B cell (primary cell): Measurements from ENCODE around the gene PLCE1. TPM values are rescaled to one million over a fixed set of nuclear protein-coding genes. Genes with fewer than 3 reads are reported as not detected.

Source experiments
- ATAC-seq: fragments of 200-7000 bp; cut with Tn5 transposase; one replicate; pipeline ENCODE4 v1.10.0; 2021; ENCODE audit warnings: low read depth, mild to moderate bottlenecking, moderate number of reproducible peaks, moderate library complexity
- CTCF ChIA-PET: fragments of 350-600 bp; sonication (Branson Sonifier 250); formaldehyde crosslinking; loops from one replicate; lab custom pipeline; 2021; ENCODE audit warnings: antibody characterized with exemption, inconsistent platforms; lab: Charles Lee
- POLR2A ChIA-PET: fragments of 350-600 bp; sonication (Branson Sonifier 250); formaldehyde crosslinking; loops from one replicate; lab custom pipeline; 2021; ENCODE audit warnings: antibody characterized with exemption; lab: Charles Lee
- DNase-seq: peaks from one replicate; pipeline ENCODE4 v3.0.0; 2013
- H2AFZ ChIP-seq: 2 replicates; pipeline ENCODE4 v1.6.1; 2012; ENCODE audit warnings: mild to moderate bottlenecking, low read depth, low read length; ENCODE audit not compliant: insufficient read depth, poor library complexity, severe bottlenecking
- H3K27ac ChIP-seq, 2 donors: 1 replicate in 1 of 2; 2 replicates in 1 of 2; pipeline ENCODE4 v1.5.1; 2012 to 2013; ENCODE audit warnings: low read length in 2 of 2, mild to moderate bottlenecking in 2 of 2, moderate library complexity in 1 of 2
- H3K27me3 ChIP-seq, 4 experiments: fragments of 200-600 bp in 1 of 4; sonication (generic) in 1 of 4; replicated peaks in 1 of 4; 1 replicate in 2 of 4; 2 replicates in 2 of 4; pipeline versions ENCODE4 v1.6.1 to v1.7.0; 2013 to 2016; ENCODE audit warnings: low read length in 3 of 4, mild to moderate bottlenecking in 2 of 4, mixed read lengths in 1 of 4, moderate library complexity in 1 of 4; ENCODE audit not compliant: insufficient read depth in 4 of 4, control insufficient read depth in 3 of 4; ENCODE audit errors: control extremely low read depth in 1 of 4
- H3K36me3 ChIP-seq, 2 experiments: replicated peaks in 1 of 2; 1 replicate in 1 of 2; 2 replicates in 1 of 2; pipeline versions ENCODE4 v1.6.1 to v1.7.1; 2013; ENCODE audit warnings: low read length in 1 of 2; ENCODE audit not compliant: insufficient read depth in 2 of 2, control insufficient read depth in 1 of 2; ENCODE audit errors: control extremely low read depth in 1 of 2, extremely low read depth in 1 of 2
- H3K4me1 ChIP-seq, 2 donors: fragments of 200-600 bp in 1 of 2; sonication (generic) in 1 of 2; 1 replicate in 1 of 2; 2 replicates in 1 of 2; pipeline versions ENCODE4 v1.5.1 to v1.6.1; 2013 to 2017; ENCODE audit warnings: low read length in 2 of 2; ENCODE audit not compliant: control insufficient read depth in 2 of 2, insufficient read depth in 2 of 2
- H3K4me2 ChIP-seq: replicated peaks from 2 replicates; pipeline ENCODE3; 2012; ENCODE audit warnings: mild to moderate bottlenecking, low read depth, low read length; ENCODE audit not compliant: poor library complexity, severe bottlenecking
- H3K4me3 ChIP-seq, 5 experiments: fragments of 200-600 bp in 1 of 5; sonication (generic) in 1 of 5; 1 replicate in 3 of 5; 2 replicates in 2 of 5; pipeline versions ENCODE4 v1.5.1 to v1.7.0; 2011 to 2016; ENCODE audit warnings: low read length in 4 of 5, mild to moderate bottlenecking in 4 of 5, low read depth in 2 of 5, control low read depth in 1 of 5, moderate library complexity in 1 of 5; ENCODE audit not compliant: insufficient read depth in 1 of 5; ENCODE audit errors: control extremely low read depth in 1 of 5, extremely low read depth in 1 of 5
- H3K79me2 ChIP-seq: fragments of 200-600 bp; sonication (generic); one replicate; pipeline ENCODE4 v1.6.0; 2016; ENCODE audit warnings: low read length; ENCODE audit not compliant: control insufficient read depth, insufficient read depth
- H3K9ac ChIP-seq: fragments of 200-600 bp; sonication (generic); 2 replicates; pipeline ENCODE4 v1.6.1; 2017; ENCODE audit warnings: mild to moderate bottlenecking, low read length, moderate library complexity
- H3K9me3 ChIP-seq, 3 donors: one replicate each; pipeline versions ENCODE4 v1.6.1 to v1.7.1; 2013; ENCODE audit warnings: low read length in 2 of 3; ENCODE audit not compliant: control insufficient read depth in 2 of 3, insufficient read depth in 1 of 3; ENCODE audit errors: control extremely low read depth in 1 of 3
- H4K20me1 ChIP-seq: 2 replicates; pipeline ENCODE4 v1.6.0; 2012; ENCODE audit warnings: mild to moderate bottlenecking, low read length; ENCODE audit not compliant: insufficient read depth, control insufficient read depth, poor library complexity, severe bottlenecking
- H3K27ac Mint-ChIP-seq: one replicate; pipeline ENCODE4 v1.8.0; 2021; ENCODE audit warnings: mixed read lengths
- H3K27me3 Mint-ChIP-seq: one replicate; pipeline ENCODE4 v1.8.0; 2021; ENCODE audit warnings: mixed read lengths
- H3K4me1 Mint-ChIP-seq: one replicate; pipeline ENCODE4 v1.8.0; 2021; ENCODE audit warnings: mixed read lengths
- H3K4me3 Mint-ChIP-seq: one replicate; pipeline ENCODE4 v1.8.0; 2021; ENCODE audit warnings: mixed read lengths
- H3K9me3 Mint-ChIP-seq: one replicate; pipeline ENCODE4 v1.8.0; 2022; ENCODE audit warnings: mixed read lengths; ENCODE audit not compliant: insufficient read depth
- EZH2 ChIP-seq: IDR thresholded peaks from 2 replicates; pipeline ENCODE4 v1.6.1; 2012; ENCODE audit warnings: borderline replicate concordance, low read depth, mild to moderate bottlenecking, moderate library complexity, low read length; ENCODE audit not compliant: insufficient read depth, poor library complexity, severe bottlenecking
- WGBS: methylation state at CpG from one replicate; pipeline ENCODE4 v1.1.5; 2013; ENCODE audit warnings: missing lambda C conversion rate; ENCODE audit not compliant: insufficient coverage; 5-methylcytosine and 5-hydroxymethylcytosine counted together
- intact Hi-C: fragments of 100-400 bp; cut with micrococcal nuclease; formaldehyde crosslinking; loops from one replicate; pipeline ENCODE4 v1.10.0; 2022
- polyA plus RNA-seq: library from polyadenylated mRNA; depleted of rRNA; stranded (reverse); fragments of >200 nt; gene quantifications from 2 replicates; pipeline ENCODE4 v1.2.3, GENCODE V29; 2012
- total RNA-seq, 2 donors: library from RNA; stranded (reverse); fragments of 120-200 nt in 1 of 2; gene quantifications; 1 replicate in 1 of 2; 2 replicates in 1 of 2; pipeline versions ENCODE4 v1.2.3 to v1.2.4, GENCODE V29; 2013 to 2022
- TF ChIP-seq, protein P1 (sequence below): fragments of 200-600 bp; IDR thresholded peaks from one replicate; pipeline ENCODE4 v1.8.0; 2022; ENCODE audit warnings: antibody characterized with exemption, mild to moderate bottlenecking

Gene PLCE1
- total and polyA plus RNA-seq, 2 donors (not counting 1 experiment from before 2014, with no cell fraction given), result not detected

DNA sequence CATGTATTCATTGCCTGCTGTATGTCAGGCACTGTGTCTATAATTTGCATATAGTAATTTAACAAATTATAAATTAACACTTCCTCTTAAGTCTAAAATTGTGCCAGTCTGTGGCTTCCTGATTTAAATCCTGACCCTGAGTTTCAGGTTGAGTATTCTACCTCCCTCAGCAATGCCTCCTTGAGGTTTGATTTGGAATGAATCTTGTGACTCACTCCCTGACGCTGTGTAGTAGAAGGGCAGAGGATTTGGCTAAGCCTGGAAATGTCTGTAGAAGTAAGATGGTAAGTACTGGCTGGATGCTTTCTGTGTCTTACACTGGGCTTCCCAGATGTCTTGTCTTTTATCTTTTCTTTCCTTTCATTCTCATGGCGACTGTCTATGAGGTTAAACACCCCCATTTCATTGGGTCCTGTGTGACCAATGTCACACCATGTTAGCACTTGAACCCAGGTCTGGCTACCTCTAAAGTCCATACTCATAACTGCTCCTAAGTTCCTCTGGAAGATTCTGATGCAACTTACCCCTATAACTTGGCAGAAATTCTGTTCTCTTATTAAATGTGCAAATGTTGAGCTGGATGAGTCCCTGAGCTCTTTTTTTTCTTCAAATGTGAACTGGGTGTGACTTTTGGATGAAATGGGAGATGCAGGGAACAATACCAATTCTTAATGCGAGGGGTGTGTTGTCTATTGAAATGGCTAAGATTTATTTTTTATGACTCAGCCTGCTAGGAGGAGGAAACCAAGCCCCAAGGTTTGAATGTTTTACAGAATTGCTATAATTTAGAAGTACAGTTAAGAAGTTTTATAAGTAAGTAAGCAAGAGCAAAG is 48.5 kb downstream of the PLCE1 start:
- H3K4me1 Mint-ChIP-seq, result peaks cover 3% of the 10 kb centered on the region
- intact Hi-C loops, result no loop called here
- no peak overlapping the region for H3K4me2 ChIP-seq

DNA sequence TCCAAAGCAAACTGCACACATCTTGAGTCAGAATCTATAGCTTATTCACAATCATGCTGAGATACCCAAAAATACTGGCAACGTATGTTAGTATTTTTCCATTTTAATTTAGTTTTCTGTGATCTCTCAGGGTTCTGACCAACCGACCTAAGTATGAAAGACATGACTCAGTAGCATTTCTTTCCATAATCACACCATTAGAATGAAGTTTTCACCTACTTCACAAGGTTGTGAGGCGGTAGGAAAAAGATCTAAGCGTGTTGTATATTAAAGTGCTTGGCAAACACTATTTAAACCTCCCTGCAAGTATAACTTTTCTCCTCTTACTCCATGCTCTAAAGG is 49.1 kb downstream of the PLCE1 start:
- Histone ChIP-seq H3K79me2 (no peaks in the 10 kb centered on the region), H4K20me1 (no peaks in the 10 kb centered on the region), H3K9me3 (no peaks in the 10 kb centered on the region), H2AFZ (no peak overlapping the region), H3K9ac (no peak overlapping the region), H3K27ac (no peak overlapping the region), H3K27me3 (no peaks in the 10 kb centered on the region), H3K4me1 (no peaks in the 10 kb centered on the region), H3K4me2 (no peak overlapping the region), H3K36me3 (no peaks in the 10 kb centered on the region), H3K4me3 (no peak overlapping the region)
- Mint-ChIP-seq H3K27ac (no peak overlapping the region), H3K27me3 (peaks cover 15% of the 10 kb centered on the region), H3K9me3 (no peaks in the 10 kb centered on the region), H3K4me3 (no peak overlapping the region), H3K4me1 (peaks cover 3% of the 10 kb centered on the region)
- intact Hi-C loops, result no loop called here
- TF ChIP-seq EZH2, result no peak
- TF ChIP-seq, protein P1, sequence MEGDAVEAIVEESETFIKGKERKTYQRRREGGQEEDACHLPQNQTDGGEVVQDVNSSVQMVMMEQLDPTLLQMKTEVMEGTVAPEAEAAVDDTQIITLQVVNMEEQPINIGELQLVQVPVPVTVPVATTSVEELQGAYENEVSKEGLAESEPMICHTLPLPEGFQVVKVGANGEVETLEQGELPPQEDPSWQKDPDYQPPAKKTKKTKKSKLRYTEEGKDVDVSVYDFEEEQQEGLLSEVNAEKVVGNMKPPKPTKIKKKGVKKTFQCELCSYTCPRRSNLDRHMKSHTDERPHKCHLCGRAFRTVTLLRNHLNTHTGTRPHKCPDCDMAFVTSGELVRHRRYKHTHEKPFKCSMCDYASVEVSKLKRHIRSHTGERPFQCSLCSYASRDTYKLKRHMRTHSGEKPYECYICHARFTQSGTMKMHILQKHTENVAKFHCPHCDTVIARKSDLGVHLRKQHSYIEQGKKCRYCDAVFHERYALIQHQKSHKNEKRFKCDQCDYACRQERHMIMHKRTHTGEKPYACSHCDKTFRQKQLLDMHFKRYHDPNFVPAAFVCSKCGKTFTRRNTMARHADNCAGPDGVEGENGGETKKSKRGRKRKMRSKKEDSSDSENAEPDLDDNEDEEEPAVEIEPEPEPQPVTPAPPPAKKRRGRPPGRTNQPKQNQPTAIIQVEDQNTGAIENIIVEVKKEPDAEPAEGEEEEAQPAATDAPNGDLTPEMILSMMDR, result no peak
- ChIA-PET CTCF (no interaction called here), POLR2A (no interaction called here)
- WGBS, result no CpG with 5 or more reads among the region's 4 CpGs
- DNase-seq (no peak), ATAC-seq (no peak)

More for the DNA sequence above, 48.5 kb downstream of the PLCE1 start:
- Mint-ChIP-seq H3K27ac (no peak overlapping the region), H3K27me3 (peaks cover 15% of the 10 kb centered on the region), H3K4me3 (no peak overlapping the region), H3K9me3 (no peaks in the 10 kb centered on the region)
- Histone ChIP-seq H3K9ac (no peak overlapping the region), H2AFZ (no peak overlapping the region), H4K20me1 (no peaks in the 10 kb centered on the region), H3K27ac (no peak overlapping the region), H3K9me3 (no peaks in the 10 kb centered on the region), H3K79me2 (no peaks in the 10 kb centered on the region), H3K27me3 (no peaks in the 10 kb centered on the region), H3K36me3 (no peaks in the 10 kb centered on the region), H3K4me3 (no peak overlapping the region), H3K4me1 (no peaks in the 10 kb centered on the region)
- no peak for ATAC-seq
- TF ChIP-seq, protein P1, result no peak
- TF ChIP-seq EZH2, result no peak
- ChIA-PET POLR2A (no interaction called here), CTCF (no interaction called here)
- 67% methylated on average over 3 of the region's 3 CpGs for WGBS
- no peak for DNase-seq
